GM23338 (cell line): ENCODE results near the gene STX16. TPM values are rescaled to one million over a fixed set of nuclear protein-coding genes. Genes with fewer than 3 reads are reported as not detected.

Experiments used
- ATAC-seq: fragments of 200-7000 bp; cut with Tn5 transposase; 3 replicates; pipeline ENCODE4 v1.9.1; 2020
- DNase-seq: peaks from one replicate; pipeline ENCODE4 v3.0.0-alpha.2; 2015; ENCODE audit warnings: low spot score
- H2AFZ ChIP-seq: fragments of 200-600 bp; sonication (generic); 2 replicates; pipeline ENCODE4 v1.8.0; 2016; ENCODE audit warnings: antibody characterized with exemption, mild to moderate bottlenecking, moderate library complexity
- H3F3A ChIP-seq: fragments of 200-600 bp; sonication (generic); replicated peaks from 2 replicates; pipeline ENCODE4 v1.8.0; 2017; ENCODE audit warnings: antibody characterized with exemption, mixed run types, low read depth
- H3K27ac ChIP-seq: fragments of 200-600 bp; sonication (generic); 2 replicates; pipeline ENCODE4 v1.6.1; 2016; ENCODE audit warnings: low read depth
- H3K27me3 ChIP-seq: fragments of 200-600 bp; sonication (generic); 2 replicates; pipeline ENCODE4 v1.8.0; 2016; ENCODE audit warnings: mild to moderate bottlenecking, mixed run types, moderate library complexity; ENCODE audit not compliant: insufficient read depth
- H3K36me3 ChIP-seq: fragments of 200-600 bp; sonication (generic); 2 replicates; pipeline ENCODE4 v1.8.0; 2016; ENCODE audit warnings: mild to moderate bottlenecking; ENCODE audit not compliant: insufficient read depth
- H3K4me1 ChIP-seq: fragments of 200-600 bp; sonication (generic); 2 replicates; pipeline ENCODE4 v1.8.0; 2016; ENCODE audit warnings: mild to moderate bottlenecking, moderate library complexity; ENCODE audit not compliant: insufficient read depth
- H3K4me2 ChIP-seq: fragments of 200-600 bp; sonication (generic); 2 replicates; pipeline ENCODE4 v1.7.1; 2017; ENCODE audit warnings: mixed run types
- H3K4me3 ChIP-seq: fragments of 200-600 bp; sonication (generic); 2 replicates; pipeline ENCODE4 v1.6.1; 2016; ENCODE audit warnings: mixed run types
- H3K79me2 ChIP-seq: fragments of 200-600 bp; sonication (generic); replicated peaks from 2 replicates; pipeline ENCODE4 v1.8.0; 2017; ENCODE audit warnings: mild to moderate bottlenecking; ENCODE audit not compliant: insufficient read depth
- H3K9me2 ChIP-seq: fragments of 200-600 bp; sonication (generic); 2 replicates; pipeline ENCODE4 v1.8.0; 2017; ENCODE audit not compliant: insufficient read depth
- H4K20me1 ChIP-seq: fragments of 200-600 bp; sonication (generic); replicated peaks from 2 replicates; pipeline ENCODE4 v1.8.0; 2017; ENCODE audit warnings: mild to moderate bottlenecking; ENCODE audit not compliant: insufficient read depth
- H3K27ac Mint-ChIP-seq: 2 replicates; pipeline ENCODE4 v1.8.0; 2020; ENCODE audit warnings: inconsistent platforms, mild to moderate bottlenecking, moderate library complexity, mixed read lengths
- H3K27me3 Mint-ChIP-seq: 3 replicates; pipeline ENCODE4 v1.8.0; 2022; ENCODE audit warnings: low read depth, mild to moderate bottlenecking, moderate library complexity, mixed read lengths, inconsistent platforms; ENCODE audit not compliant: insufficient read depth, poor library complexity
- H3K36me3 Mint-ChIP-seq: 3 replicates; pipeline ENCODE4 v1.8.0; 2021; ENCODE audit warnings: low read depth, mild to moderate bottlenecking, inconsistent platforms, moderate library complexity, mixed read lengths
- H3K4me1 Mint-ChIP-seq: 3 replicates; pipeline ENCODE4 v1.8.0; 2020; ENCODE audit warnings: mild to moderate bottlenecking, inconsistent platforms, mixed read lengths
- H3K4me3 Mint-ChIP-seq: 3 replicates; pipeline ENCODE4 v1.8.0; 2021; ENCODE audit warnings: moderate library complexity, mild to moderate bottlenecking, inconsistent platforms, mixed read lengths
- H3K9me3 Mint-ChIP-seq: 3 replicates; pipeline ENCODE4 v1.8.0; 2020; ENCODE audit warnings: moderate library complexity, mild to moderate bottlenecking, inconsistent platforms, mixed read lengths
- CREB1 ChIP-seq: fragments of 250-450 bp; sonication (Bioruptor Pico); IDR thresholded peaks from 2 replicates; pipeline ENCODE4 v1.5.0; 2020; ENCODE audit warnings: low read depth, mild to moderate bottlenecking, moderate library complexity
- CTCF ChIP-seq, 2 experiments: fragments of 200-600 bp in 1 of 2; sonication (generic) in 1 of 2; conservative IDR thresholded peaks; 2 replicates each; pipeline versions ENCODE4 v1.5.1 to v1.6.1; 2016 to 2017; ENCODE audit warnings: antibody characterized with exemption in 2 of 2, low read depth in 2 of 2, mild to moderate bottlenecking in 2 of 2, moderate library complexity in 1 of 2
- ETS1 ChIP-seq: IDR thresholded peaks from 2 replicates; pipeline ENCODE4 v1.6.1; 2016; ENCODE audit warnings: antibody characterized with exemption
- EZH2 ChIP-seq: fragments of 200-600 bp; sonication (generic); IDR thresholded peaks from one replicate; pipeline ENCODE4 v1.8.0; 2017; ENCODE audit warnings: antibody characterized with exemption, mild to moderate bottlenecking, low read depth; ENCODE audit not compliant: unreplicated experiment
- EZH2phosphoT487 ChIP-seq: fragments of 200-600 bp; sonication (generic); IDR thresholded peaks from one replicate; pipeline ENCODE4 v1.8.1; 2018; ENCODE audit warnings: antibody characterized with exemption; ENCODE audit not compliant: unreplicated experiment
- JUNB ChIP-seq: IDR thresholded peaks from one replicate; pipeline ENCODE4 v1.6.1; 2016; ENCODE audit warnings: antibody characterized with exemption; ENCODE audit not compliant: unreplicated experiment
- NANOG ChIP-seq: IDR thresholded peaks from 2 replicates; pipeline ENCODE4 v1.6.1; 2016; ENCODE audit warnings: antibody characterized with exemption, borderline replicate concordance
- POLR2AphosphoS5 ChIP-seq: IDR thresholded peaks from 2 replicates; pipeline ENCODE4 v1.6.1; 2016; ENCODE audit warnings: antibody characterized with exemption, low read depth
- REST ChIP-seq: IDR thresholded peaks from one replicate; pipeline ENCODE4 v1.6.1; 2018; ENCODE audit warnings: antibody characterized with exemption; ENCODE audit not compliant: unreplicated experiment
- STAT1 ChIP-seq: IDR thresholded peaks from one replicate; pipeline ENCODE4 v1.6.1; 2016; ENCODE audit warnings: antibody characterized with exemption; ENCODE audit not compliant: unreplicated experiment
- ZNF114 ChIP-seq: fragments of 250-450 bp; sonication (Bioruptor Pico); IDR thresholded peaks from 2 replicates; pipeline ENCODE4 v1.5.0; 2020; ENCODE audit warnings: mild to moderate bottlenecking, moderate library complexity
- ZNF331 ChIP-seq: fragments of 250-450 bp; sonication (Bioruptor Pico); IDR thresholded peaks from 2 replicates; pipeline ENCODE4 v1.5.0; 2020; ENCODE audit warnings: low read depth, mild to moderate bottlenecking, moderate library complexity
- polyA plus RNA-seq: library from polyadenylated mRNA; unstranded; fragments of >200 nt; fragmentation: Nextera tagmentation; extraction: Ambion mirVana; gene quantifications from 2 replicates; pipeline ENCODE4 v1.2.1, GENCODE V29; 2016
- total RNA-seq: library from RNA; depleted of rRNA; stranded (reverse); fragments of >200 nt; shearing (Covaris generic); gene quantifications from 2 replicates; pipeline ENCODE4 v1.2.3, GENCODE V29; 2014

Gene STX16
- total and polyA plus RNA-seq, 2 experiments from 2014 or later = 31.2 to 70.5 TPM

- peak overlapping the region; percentile 99 for H3K27ac Mint-ChIP-seq
- no peaks in the 10 kb centered on the region for H3K27me3 Mint-ChIP-seq
- no peak for TF ChIP-seq JUNB
- TF ChIP-seq ZNF114 (CRISPR knock-in tag) = no peak
- TF ChIP-seq POLR2AphosphoS5 = no peak
- no peak for TF ChIP-seq STAT1
- H3K4me1 Mint-ChIP-seq = peaks cover 68% of the 10 kb centered on the region
- Histone ChIP-seq H3K4me1 (peaks cover 33% of the 10 kb centered on the region), H3K27ac (peak overlapping the region; percentile 97), H3F3A (peaks cover 17% of the 10 kb centered on the region), H2AFZ (no peak overlapping the region), H3K36me3 (peaks cover 12% of the 10 kb centered on the region), H4K20me1 (no peaks in the 10 kb centered on the region), H3K79me2 (peaks cover 40% of the 10 kb centered on the region), H3K27me3 (no peaks in the 10 kb centered on the region), H3K4me3 (0 out of 2 replicates have a peak overlapping the region, but pooled peaks have one; percentile 5), H3K4me2 (peak overlapping the region; percentile 8), H3K9me2 (no peaks in the 10 kb centered on the region)
- peak overlapping the region; percentile 45; the same call in 2 of the 3 replicates for H3K4me3 Mint-ChIP-seq
- no peaks in the 10 kb centered on the region for H3K9me3 Mint-ChIP-seq
- DNase-seq (no peak), ATAC-seq (peak; percentile 12)
- peaks cover 67% of the 10 kb centered on the region for H3K36me3 Mint-ChIP-seq
These were observed 19.6 kb downstream of the STX16 start for GRCh38 chr20:58670659-58671058.

GRCh38 chr20:58673119-58673518 lies 22.0 kb downstream of the STX16 start:
- Mint-ChIP-seq H3K4me1 (peaks cover 67% of the 10 kb centered on the region), H3K4me3 (no peak overlapping the region), H3K27me3 (no peaks in the 10 kb centered on the region), H3K36me3 (peaks cover 67% of the 10 kb centered on the region), H3K27ac (peak overlapping the region; percentile 71), H3K9me3 (no peaks in the 10 kb centered on the region)
- ATAC-seq (no peak), DNase-seq (no peak)
- H3K36me3 ChIP-seq = peaks cover 20% of the 10 kb centered on the region
- peaks cover 18% of the 10 kb centered on the region; the same call in 1 of the 2 replicates for H3K79me2 ChIP-seq
- peaks cover 24% of the 10 kb centered on the region for H3K4me1 ChIP-seq
- no peak overlapping the region for H2AFZ ChIP-seq
- no peaks in the 10 kb centered on the region for H3K27me3 ChIP-seq
- H4K20me1 ChIP-seq = no peaks in the 10 kb centered on the region
- H3K9me2 ChIP-seq = no peaks in the 10 kb centered on the region
- H3K27ac ChIP-seq = no peak overlapping the region
- H3F3A ChIP-seq = peaks cover 12% of the 10 kb centered on the region
- H3K4me3 ChIP-seq = no peak overlapping the region
- no peak overlapping the region for H3K4me2 ChIP-seq
- TF ChIP-seq ETS1 = no peak
- TF ChIP-seq POLR2AphosphoS5 = no peak
- no peak for TF ChIP-seq NANOG
- TF ChIP-seq CTCF (conservative IDR thresholded peaks at IDR 0.05; ENCODE audit: low read depth in 2 of 2) = no peak
- no peak for TF ChIP-seq EZH2phosphoT487
- TF ChIP-seq REST = no peak
- no peak for TF ChIP-seq CREB1
- no peak for TF ChIP-seq ZNF114 (CRISPR knock-in tag)
- no peak for TF ChIP-seq EZH2
- no peak for TF ChIP-seq ZNF331 (CRISPR knock-in tag)
